GM12891 (cell line): ENCODE measurements around the gene FAM177B.

Source experiments
- DNase-seq: peaks from one replicate; pipeline ENCODE4 v3.0.0; 2011; ENCODE audit warnings: low spot score; ENCODE audit not compliant: insufficient read length
- FAIRE-seq: peaks from 2 replicates; lab custom pipeline; 2011; peaks lifted over from hg19 to GRCh38; lab: Jason Lieb, UNC
- PAX5 ChIP-seq: IDR thresholded peaks from 2 replicates; pipeline ENCODE4 v1.6.1; 2011; ENCODE audit warnings: low read length, moderate library complexity, mild to moderate bottlenecking; ENCODE audit not compliant: insufficient read depth, severe bottlenecking
- POLR2A ChIP-seq: IDR thresholded peaks from 2 replicates; pipeline ENCODE4 v1.6.1; 2011; ENCODE audit warnings: low read depth, low read length, control low read depth
- POLR2AphosphoS5 ChIP-seq: IDR thresholded peaks from 2 replicates; pipeline ENCODE4 v1.6.1; 2011; ENCODE audit warnings: low read depth, low read length, control low read depth
- POU2F2 ChIP-seq: IDR thresholded peaks from 2 replicates; pipeline ENCODE4 v1.6.1; 2011; ENCODE audit warnings: low read depth, mild to moderate bottlenecking, control low read depth, low read length, moderate library complexity
- SPI1 ChIP-seq: IDR thresholded peaks from 2 replicates; pipeline ENCODE4 v1.6.1; 2011; ENCODE audit warnings: low read depth, low read length, control low read depth
- TAF1 ChIP-seq: IDR thresholded peaks from 2 replicates; pipeline ENCODE4 v1.6.1; 2011; ENCODE audit warnings: low read depth, low read length, control low read depth

Gene FAM177B

DNA sequence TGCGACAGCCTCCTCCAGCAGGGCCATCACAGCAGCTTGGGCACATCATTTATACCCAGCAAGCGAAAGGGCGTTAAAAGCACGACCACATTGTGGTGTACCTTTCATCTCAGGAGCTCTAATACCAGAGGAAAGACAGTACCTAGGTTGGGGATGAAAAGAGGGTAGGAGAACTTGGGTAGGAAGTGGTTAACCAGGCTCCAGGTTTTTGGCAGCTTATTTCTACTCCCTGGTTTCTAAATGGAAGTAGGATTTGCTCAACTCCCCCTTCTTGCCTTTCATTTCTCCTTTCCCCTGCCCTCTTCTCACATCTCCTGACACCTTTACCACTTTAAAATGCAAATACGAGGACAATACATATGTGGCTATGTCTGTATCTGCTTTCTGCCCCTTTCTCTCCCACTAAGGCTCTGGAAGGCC lies 30.2 kb downstream of the FAM177B start:
- DNase-seq (no peak), FAIRE-seq (no peak)
- no peak for TF ChIP-seq POLR2AphosphoS5
- TF ChIP-seq POU2F2 = no peak
- no peak for TF ChIP-seq TAF1
- no peak for TF ChIP-seq SPI1

DNA sequence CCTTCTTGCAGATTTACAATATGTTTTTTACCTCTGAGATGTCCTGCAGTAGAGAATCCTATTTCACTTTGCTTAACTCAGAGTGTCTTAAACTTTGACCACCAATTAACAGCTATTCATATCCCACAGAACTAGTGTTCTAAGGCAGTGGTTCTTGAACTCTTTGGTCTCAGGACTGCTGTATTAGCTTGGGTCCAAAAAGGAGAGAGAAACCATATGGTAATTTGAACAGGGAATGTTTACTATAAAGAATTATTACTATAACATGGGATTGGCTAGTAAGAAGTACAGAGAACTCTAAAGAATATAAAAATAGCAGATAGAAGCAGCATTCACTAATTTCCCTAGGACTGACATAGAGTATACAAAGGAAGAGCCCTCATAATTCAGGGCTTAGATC lies 31.6 kb downstream of the FAM177B start:
- FAIRE-seq = no peak
- TF ChIP-seq TAF1 = no peak
- no peak for TF ChIP-seq SPI1
- TF ChIP-seq PAX5 = no peak
- no peak for TF ChIP-seq POLR2A
- no peak for TF ChIP-seq POU2F2
- no peak for TF ChIP-seq POLR2AphosphoS5

DNA sequence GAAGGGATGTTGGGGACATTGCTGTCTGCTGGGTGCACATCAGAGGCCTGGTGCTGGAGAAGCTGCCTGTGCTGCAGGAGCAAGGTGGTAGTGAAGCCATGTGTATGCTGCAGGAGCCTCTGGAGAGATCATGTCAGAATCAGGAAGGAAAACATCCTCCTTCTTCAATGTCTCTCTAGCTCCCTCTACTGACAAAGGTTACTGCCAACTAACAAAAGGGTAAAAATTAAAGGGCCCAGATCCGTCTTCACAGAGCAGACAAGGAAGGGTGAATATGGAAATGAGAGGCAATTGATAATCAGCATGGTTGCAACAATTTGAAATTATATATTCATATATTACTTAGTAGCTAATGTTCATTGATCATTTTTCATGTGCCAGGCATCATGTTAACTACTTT lies 32.2 kb downstream of the FAM177B start:
- TF ChIP-seq TAF1 (no peak), PAX5 (no peak)
- DNase-seq (no peak), FAIRE-seq (no peak)

More for the DNA sequence above, 31.6 kb downstream of the FAM177B start:
- no peak for DNase-seq

DNA sequence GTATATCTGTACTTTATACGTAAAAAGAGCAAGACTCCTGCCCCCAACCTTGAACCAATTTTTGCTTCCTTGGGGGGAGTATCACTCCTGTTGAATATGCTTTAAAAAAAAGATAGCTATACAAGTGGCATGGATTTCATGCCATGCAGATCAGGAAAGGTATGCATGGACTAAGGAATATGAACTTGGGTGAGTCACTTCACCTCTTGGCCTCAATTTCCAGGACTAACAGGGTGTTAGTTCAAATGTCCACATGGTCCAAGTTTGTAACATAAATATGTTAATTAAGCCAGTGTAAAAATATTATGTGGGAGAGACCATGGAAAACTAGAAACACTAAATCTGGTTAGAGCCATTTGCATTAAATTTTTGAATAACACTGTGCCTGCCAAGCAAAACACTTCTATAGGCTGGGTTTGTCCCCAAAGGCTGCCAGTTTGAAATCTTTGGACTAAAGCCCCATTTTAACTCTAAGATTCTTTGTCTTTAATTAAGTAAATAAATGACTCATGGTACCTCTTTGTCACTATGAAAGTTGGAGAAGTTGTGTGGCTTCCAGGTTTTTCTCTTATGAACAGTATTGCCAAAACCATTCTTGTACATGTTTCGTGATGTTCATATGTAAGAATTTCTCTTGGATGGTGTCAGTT lies 33.1 kb downstream of the FAM177B start:
- TF ChIP-seq SPI1 (no peak), TAF1 (no peak), POU2F2 (no peak), POLR2AphosphoS5 (no peak), POLR2A (no peak), PAX5 (no peak)
- DNase-seq (no peak), FAIRE-seq (no peak)

DNA sequence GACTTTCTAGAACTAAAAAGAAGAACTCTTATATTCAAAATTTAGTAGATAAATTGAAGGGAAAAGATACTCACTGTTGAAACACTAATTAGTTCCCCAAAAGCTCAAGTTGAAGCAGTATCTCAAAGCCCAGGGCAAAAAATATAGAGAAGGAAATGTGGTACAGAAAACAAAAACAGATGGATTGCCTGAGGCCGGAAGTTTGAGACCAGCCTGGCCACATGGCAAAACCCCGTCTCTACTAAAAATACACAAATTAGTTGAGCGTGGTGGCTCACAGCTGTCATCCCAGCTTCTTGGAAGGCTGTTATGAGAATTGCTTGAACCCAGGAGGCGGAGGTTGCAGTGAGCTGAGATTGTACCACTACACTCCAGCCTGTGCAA lies 36.0 kb downstream of the FAM177B start:
- peak; percentile 82 for FAIRE-seq
- TF ChIP-seq PAX5 = no peak
- peak; percentile 21; the same call in 1 of the 2 replicates for TF ChIP-seq POU2F2
- DNase-seq = no peak

DNA sequence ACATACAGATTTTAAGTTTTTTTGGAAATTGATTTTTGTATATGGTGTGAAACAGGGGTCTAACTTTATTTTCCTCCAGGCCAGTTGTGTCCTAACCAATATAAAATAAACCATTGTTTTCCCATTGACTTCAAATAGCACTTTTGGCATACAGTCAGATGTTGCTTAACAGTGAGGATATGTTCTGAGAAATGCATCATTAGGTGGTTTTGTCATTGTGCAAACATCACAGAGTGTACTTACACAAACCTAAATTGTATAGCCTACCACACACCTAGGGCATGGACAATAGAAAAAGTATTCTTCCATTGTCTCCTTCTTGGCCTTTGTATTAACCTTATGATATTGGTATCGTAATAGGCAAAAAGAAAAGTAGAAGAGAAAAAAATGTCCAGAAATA lies 40.5 kb downstream of the FAM177B start:
- TF ChIP-seq POU2F2 = no peak
- FAIRE-seq (no peak), DNase-seq (no peak)

DNA sequence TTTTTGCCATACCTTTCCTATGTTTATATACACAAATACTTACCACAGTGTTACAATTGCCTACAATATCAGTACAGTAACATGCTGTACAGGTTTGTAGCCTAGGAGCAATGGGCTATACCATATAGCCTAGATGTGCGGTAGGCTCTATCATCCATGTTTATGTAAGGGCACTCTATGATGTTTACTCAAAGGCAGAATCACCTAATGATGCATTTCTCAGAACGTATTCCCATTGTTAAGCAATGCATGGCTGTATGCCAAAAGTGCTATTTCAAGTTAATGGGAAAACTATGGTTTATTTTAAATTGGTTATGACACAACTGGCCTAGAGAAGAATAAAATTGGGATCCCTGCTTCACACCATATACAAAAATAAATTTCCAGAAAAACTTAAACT lies 41.0 kb downstream of the FAM177B start:
- no peak for DNase-seq
- no peak for FAIRE-seq
- no peak for TF ChIP-seq POLR2AphosphoS5
- TF ChIP-seq POLR2A = no peak
- TF ChIP-seq TAF1 = no peak
- TF ChIP-seq POU2F2 = no peak
- no peak for TF ChIP-seq PAX5
- no peak for TF ChIP-seq SPI1

DNA sequence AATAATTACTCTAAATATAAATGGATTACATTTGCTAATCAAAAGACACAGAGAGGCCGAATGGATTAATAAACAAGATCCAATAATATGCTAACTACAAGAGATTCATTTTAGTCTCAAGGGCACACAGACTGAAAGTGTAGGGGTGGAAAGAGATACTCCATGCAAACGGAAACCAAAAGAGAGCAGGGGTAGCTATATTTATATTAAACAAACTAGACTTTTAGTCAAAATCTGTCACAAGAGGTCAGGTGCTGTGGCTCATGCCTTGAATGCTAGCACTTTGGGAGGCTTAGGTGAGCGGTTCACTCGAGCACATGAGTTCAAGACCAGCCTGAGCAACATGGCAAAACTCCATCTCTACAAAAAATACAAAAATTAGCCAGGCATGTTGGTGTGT lies 44.2 kb downstream of the FAM177B start:
- FAIRE-seq (no peak), DNase-seq (no peak)

DNA sequence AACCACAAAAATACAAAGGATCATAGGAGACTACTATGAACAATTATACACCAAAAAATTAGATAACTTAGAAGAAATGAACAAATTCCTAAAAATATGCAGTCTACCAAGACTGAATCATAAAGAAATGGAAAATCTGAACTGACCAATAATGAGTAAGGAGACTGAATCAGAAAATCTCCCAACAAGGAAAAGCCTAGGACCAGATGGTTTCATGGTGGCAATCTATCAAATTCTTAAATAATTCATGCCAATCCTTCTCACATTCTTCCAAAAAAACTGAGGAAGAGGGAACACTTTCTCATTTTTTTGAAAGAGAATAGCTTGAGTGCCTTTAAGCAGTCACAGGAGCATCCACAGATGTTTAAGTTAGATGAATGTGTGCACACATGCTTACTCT lies 46.0 kb downstream of the FAM177B start:
- DNase-seq (no peak), FAIRE-seq (no peak)
- TF ChIP-seq PAX5 (no peak), TAF1 (no peak), POLR2A (no peak)

More for the DNA sequence above, 44.2 kb downstream of the FAM177B start:
- no peak for TF ChIP-seq POU2F2
- no peak for TF ChIP-seq POLR2A
- TF ChIP-seq TAF1 = no peak
- no peak for TF ChIP-seq POLR2AphosphoS5
- TF ChIP-seq SPI1 = no peak
- no peak for TF ChIP-seq PAX5

DNA sequence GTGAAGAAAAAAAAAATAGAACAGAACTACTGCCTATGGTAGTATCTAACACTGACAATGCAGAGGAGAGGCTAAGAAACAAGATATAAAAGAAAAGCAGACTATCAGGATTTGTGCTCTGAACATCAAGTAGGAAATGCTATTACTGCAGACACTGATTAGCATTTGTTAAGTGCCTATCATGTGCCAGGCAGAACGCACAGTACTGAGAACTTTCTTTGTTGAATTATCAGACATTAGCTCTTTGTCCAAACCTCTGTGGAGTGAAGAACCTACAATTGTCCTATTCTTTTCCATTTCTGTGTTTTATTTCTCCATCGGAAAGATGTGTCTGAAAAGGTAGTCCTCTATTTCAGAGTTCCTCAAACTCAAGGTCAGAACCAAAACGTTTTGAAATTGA lies 47.4 kb downstream of the FAM177B start:
- FAIRE-seq = no peak

DNA sequence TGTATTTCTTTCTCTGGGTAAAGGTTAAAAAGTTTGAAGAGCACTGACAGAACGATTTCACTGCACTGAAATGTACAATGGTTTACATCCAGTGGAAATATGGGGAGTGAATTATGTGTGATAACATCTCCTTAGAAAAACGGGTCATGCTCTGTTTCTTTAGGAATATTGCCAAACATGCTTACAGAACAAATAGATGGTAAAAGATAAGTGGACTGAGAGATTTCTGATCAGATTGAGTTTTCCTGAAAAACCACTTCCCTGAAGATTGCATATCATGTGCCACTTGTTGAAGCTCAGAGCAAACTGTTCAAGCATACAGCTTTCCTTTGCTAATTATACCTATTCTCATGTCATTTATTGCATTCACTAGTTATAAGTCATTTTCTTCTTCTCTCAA lies 47.9 kb downstream of the FAM177B start:
- no peak for FAIRE-seq
- no peak for TF ChIP-seq POLR2AphosphoS5
- TF ChIP-seq PAX5 = no peak
- TF ChIP-seq POLR2A = no peak
- no peak for TF ChIP-seq TAF1
- TF ChIP-seq POU2F2 = no peak
- TF ChIP-seq SPI1 = no peak
- no peak for DNase-seq

More for the DNA sequence above, 47.4 kb downstream of the FAM177B start:
- TF ChIP-seq TAF1 (no peak), PAX5 (no peak), POLR2AphosphoS5 (no peak), SPI1 (no peak), POLR2A (no peak), POU2F2 (no peak)
- no peak for DNase-seq
